Measurements from ENCODE around the gene ATF7.

DNA sequence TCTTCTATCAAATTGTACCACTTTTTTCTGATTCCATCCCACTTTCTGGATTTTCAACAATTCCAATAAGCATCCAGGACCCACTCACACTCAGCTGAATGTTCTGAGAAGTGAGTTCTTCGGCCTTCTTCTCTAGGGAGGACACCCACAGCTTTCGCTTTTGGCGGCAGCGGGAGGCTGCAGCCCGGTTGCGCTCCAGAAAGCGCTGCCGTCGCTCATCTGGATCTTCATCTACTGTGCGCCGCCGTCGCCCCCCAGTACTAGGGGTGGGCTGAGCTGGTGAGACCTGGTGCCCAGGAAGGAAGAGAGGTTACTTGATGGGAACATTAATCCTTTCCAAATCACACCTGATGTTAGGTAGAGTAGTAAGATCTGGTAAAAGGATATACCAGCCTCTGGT is 101.7 kb downstream of the ATF7 start:
- no peak for TF ChIP-seq ZNF560 (tag by site-specific recombination; IDR thresholded peaks at IDR 0.05; ENCODE audit: borderline replicate concordance)
- no peak for TF ChIP-seq CTCF (tag by site-specific recombination; IDR thresholded peaks at IDR 0.05)
- TF ChIP-seq ZNF223 (tag by site-specific recombination; IDR thresholded peaks at IDR 0.05) = no peak

Data from HEK293 (cell line).